Limb (tissue), 2 donors: ENCODE results near the gene MTR.

Source experiments
- DNase-seq, 2 donors: peaks; one replicate each; pipeline ENCODE4 v3.0.0-alpha.2; 2016; ENCODE audit errors: extremely low spot score in 2 of 2

Gene MTR

DNA sequence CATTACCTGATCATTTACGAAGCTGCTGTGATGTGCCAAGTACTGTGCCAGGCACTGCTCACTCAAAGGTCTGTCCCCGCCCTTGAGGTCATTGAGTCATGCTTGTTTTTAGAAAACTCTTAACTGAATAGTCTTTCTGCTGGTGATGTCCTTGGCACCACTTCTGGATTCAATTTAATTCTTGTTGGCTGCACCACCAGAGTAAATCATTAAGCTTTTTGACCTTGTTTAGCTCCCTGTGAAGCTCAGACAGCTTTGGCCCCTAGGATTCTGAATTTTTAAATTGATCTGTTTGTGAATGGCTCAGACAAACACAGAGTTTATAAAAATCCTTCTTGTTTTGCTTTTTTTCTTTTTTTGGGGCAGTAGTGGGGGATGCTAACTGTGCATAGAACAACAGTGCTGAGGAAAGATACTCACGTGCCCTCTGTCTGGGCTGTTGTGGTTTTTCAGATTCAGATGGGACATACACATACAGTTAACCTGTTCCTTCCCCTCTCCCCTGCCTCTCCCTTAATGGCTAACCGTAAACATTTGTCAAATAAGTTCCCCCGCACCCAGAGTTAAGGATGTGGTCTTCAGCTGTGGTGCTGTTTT, 67.6 kb downstream of the MTR start:
- no peak for DNase-seq

DNA sequence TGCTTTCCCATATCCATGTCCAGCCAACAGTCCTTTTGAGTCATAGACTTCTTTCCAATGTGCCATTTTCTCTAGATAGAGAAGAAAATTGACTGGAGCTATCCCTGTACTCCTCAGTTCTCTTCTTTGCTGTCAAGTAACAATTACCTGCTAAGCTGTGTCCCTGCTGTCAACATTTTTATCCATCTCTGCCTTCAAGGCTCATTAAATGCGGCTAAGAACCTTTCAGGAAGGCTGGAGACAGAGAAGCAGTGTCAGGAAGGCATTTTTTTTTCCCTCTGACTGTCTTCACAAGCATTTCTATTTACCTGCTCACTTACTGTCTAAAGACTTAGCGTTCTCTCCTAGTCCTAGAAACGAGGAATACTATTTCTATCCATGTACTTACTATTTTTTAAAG, 69.1 kb downstream of the MTR start:
- DNase-seq = no peak

GRCh38 chr1:236864996-236865817, 70.1 kb downstream of the MTR start:
- no peak for DNase-seq

- DNase-seq = no peak
These were observed 70.7 kb downstream of the MTR start for GRCh38 chr1:236865818-236866155.

DNA sequence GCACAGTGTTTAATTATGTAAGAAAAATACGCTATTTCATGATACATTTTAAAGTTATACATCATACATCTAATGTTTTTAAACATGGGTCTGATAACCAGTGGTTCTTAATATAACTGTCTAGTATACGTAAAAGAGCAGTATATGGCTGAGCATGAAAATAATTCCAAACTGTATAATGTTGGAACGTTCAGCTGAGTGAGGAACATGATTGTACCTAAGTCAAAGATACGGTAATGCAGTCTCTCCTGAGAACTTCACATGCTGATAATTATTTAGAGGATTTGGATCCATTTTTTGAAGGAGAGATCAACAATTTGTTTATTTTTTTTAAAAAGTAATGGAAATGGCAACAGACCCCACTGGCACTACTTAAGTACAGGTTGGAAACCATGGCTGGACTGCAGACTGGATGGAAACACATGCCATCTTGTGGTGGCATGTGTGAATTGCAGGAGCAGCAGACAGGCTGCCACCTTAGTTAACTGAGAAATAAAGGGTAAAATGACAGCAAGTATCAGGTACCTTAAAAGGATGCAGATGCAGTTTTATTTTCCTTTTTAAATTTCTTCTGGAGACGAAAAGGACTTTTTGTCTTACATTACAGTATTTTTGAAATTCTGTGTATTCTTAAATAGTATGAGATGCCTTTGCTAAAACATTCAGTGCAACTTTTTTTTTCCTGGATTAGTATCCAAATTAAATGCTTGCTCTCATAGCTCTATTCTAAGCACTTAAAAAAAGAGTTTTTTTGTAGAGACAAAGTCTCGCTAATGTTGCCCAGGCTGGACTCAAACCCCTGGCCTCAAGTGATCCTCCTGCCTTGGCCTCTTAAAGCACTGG, 73.8 kb downstream of the MTR start:
- no peak for DNase-seq

- no peak for DNase-seq
These were observed 74.8 kb downstream of the MTR start for GRCh38 chr1:236869911-236870310.

- no peak for DNase-seq
These were observed 75.6 kb downstream of the MTR start for GRCh38 chr1:236870721-236871120.

- no peak for DNase-seq
These were observed 77.1 kb downstream of the MTR start for GRCh38 chr1:236872075-236872666.

GRCh38 chr1:236875975-236876374, 80.9 kb downstream of the MTR start:
- DNase-seq = no peak

- no peak for DNase-seq
These were observed 82.6 kb downstream of the MTR start for GRCh38 chr1:236877661-236878060.

DNA sequence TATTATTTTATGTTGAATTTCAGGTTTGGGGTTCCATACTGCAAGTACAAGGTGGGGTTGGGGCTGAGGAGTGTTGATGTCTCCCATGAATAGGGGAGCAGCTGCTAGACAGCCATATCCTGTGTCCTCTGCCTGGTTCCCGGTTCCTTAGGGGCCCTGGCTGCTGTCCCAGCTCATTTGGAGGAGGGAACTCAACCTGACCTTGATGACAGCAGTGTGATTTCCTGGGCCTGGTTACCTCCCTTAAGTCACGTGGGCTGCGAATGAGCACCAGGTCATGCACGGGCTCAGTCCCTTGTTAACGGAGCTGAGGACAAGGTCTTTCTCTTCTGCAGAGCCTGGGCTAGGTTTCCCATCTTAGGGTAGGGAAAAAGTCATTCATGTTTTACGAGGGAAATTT, 85.1 kb downstream of the MTR start:
- no peak for DNase-seq

DNA sequence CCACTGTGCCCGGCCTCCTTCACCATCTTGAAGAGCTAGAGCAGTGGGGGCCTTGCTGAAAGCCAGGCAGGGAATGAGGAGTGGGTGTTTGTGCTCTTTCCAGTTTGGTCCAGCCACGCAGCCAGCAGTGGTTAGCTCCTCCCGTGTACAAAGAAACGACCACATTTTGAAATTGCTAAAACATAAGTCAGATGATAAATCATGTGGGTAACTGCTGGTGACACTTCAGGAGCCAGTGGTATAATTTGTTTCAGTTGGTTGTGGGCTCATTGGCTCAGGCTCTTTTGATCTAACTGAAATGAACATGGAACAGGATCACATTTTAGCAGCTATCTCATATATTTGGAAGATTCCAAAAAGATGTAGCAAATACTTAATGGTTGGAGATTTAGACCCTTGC, 87.6 kb downstream of the MTR start:
- no peak for DNase-seq

- no peak for DNase-seq
These were observed 91.1 kb downstream of the MTR start for GRCh38 chr1:236886199-236886598.

DNA sequence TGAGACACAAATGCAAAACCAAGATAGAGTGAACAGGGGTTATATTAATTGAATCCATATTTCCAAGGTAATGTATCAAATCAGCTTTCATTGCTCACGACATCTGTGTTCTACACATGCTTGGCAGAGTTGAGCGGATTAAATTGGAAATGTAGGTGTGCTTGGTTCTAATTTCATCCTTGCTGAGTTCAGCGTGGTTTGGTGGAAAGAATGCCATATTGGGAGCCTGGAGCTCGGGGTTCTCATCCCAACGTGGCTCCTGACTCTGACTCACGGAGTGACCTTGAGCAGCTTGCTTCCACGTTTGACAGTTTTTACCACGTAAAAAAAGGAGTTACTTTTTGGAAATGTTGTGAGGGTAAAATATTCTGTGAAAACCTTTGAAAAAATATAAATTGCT, 92.0 kb downstream of the MTR start:
- DNase-seq = no peak

- no peak for DNase-seq
These were observed 93.0 kb downstream of the MTR start for GRCh38 chr1:236888126-236888525.

DNA sequence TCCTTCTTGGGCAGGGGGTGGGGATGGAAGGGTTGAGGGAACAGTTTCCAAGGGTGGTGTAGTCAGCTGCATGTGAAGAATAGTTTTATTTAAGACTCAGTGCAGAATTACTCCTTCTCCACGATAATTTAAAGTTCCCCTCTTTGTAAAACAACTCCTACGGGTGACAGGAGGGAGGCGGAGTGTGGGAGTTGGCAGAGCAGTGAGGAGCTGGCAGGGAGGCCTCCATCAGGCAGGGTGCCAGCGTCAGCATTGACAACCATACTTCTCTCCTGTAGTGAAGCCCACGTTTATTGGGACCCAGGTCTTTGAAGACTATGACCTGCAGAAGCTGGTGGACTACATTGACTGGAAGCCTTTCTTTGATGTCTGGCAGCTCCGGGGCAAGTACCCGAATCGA, 93.8 kb downstream of the MTR start:
- DNase-seq = no peak

DNA sequence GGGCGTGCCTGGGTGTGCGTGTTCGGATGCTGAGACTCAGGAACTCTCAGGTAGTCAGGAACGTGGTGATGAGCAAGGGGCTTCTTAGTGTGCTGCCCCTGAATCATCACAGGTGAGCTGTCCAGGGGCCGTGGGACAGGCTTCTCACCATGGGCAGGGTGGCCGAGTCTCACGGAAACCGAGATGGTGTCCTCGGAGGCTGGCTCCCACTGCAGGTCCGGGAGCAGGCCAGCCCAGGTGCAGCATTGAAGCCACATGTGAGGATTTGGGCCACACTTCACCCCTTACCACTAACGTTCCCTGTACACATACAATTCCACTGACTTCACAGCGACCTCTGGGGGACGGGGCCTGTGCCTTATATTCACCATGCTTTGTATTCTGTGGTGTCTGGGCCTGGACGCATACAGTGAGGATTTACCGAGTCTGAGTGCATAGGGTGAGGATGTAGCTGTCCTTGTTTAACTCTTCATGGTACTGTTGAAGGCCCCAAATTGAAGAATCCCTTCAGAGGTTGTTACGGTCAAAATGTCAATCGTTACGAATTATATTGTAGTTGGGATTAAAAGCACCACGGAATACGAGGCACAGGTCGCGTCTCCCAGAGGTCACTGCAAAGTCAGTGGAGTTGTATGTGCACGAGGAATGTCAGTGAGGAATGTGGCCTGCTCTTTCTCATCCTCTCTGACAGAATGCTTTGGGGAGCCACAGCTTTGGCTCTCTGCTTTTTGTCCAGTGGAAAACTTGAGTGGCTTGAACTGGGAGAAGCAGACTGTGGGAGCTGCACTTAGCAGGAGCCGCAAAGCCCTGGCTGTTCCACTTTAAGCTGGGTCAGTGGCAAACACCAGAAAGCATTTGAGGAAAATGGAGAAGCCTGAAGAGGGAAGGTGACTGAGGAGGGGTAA, 95.3 kb downstream of the MTR start:
- DNase-seq = no peak

DNA sequence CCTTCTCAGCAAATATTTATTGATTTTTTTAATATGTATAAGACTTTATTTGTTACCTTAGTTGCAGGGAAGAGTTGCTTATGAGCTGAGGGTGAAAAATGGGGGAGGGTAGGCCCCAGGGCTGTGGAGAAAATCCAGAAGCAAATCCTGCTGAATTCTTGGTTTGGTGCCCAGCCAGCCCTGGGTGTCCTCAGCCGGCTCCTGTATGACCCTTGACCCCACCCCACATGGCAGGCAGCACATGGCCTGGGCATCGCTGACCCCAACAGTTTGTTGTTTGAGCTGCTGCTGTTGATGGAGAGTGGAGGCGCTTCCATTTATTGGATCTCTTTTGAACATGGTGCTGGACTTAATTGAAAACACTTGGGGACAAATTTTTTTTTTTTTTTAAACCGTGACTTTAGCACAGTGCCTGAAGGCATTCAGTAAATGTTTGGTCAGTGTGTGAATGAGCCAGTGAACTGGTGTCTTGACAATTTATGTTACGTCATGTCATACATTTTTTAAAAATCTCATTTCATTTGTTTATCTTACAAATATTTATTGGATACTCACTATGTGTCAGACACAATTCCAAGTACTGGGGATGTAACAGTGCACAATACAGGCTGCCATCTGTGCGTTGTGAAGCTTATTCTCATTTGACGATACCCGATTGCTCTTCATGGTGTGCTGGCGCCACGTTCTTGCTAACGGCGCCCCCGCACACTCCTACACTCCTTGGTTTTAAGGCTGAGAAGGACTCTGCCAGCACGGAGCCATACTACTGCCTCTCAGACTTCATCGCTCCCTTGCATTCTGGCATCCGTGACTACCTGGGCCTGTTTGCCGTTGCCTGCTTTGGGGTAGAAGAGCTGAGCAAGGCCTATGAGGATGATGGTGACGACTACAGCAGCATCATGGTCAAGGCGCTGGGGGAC, 98.8 kb downstream of the MTR start:
- DNase-seq = no peak

DNA sequence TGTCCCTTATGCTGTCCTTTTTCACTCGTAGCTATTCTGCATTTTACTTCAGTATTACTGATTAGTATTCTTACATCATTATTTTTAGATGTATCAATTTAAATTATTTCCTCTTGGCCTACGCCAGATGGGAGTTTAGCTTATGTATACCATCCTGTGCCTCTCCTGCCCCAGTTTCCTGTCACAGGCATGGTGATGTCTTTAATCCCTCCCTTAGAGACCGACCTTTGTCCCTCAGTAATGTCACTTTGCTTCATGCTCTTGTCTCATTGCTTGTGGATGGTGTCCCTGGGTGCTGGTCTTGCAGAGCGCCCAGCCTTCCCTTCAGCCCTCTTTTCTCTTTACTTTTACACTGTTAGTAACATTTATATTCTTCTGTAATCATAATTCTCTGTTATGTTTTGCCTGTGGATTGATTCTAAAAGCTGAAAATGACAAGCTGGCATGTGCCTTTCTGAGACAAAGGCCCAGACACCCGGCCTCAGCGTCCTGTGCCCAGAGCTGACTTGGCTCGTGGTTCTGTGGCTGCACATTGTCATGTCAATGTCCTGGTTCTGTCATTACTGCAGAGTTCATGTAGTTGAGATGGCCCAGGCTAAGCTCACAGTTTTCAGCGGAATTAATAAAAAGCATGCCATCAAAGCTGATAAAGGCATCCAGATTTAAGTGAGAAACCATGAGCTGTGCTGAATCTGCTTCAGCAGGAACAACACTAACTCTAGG, 100.7 kb downstream of the MTR start:
- no peak for DNase-seq
